Measurements from ENCODE around the gene MAD2L1BP. TPM values are rescaled to one million over a fixed set of nuclear protein-coding genes. Genes with fewer than 3 reads are reported as not detected.

Gene MAD2L1BP
- total and polyA plus RNA-seq, 2 donors (not counting 3 experiments of a cell fraction or from before 2014, with no cell fraction given): 32.3 to 62.0 TPM

GRCh38 chr6:43671011-43671800, 35.6 kb downstream of the MAD2L1BP start:
- ChIA-PET CTCF (interaction anchor here (0.8 to 7.1 kb wide), 9 partner anchors 9 to 408 kb away, joined by 3 to 177 read pairs (median 12); partner anchors contain the start of gene VEGFA), POLR2A (interaction anchor here (1.1 kb wide), 1 partner anchor 99 kb away, joined by 3 read pairs; the partner anchor contains the start of gene VEGFA)
- no peaks in the 10 kb centered on the region for H3K79me2 ChIP-seq (ENCODE audit: control insufficient read depth, insufficient read depth, low read length)
- H2AFZ ChIP-seq (ENCODE audit: low read depth, low read length): no peak overlapping the region
- no peaks in the 10 kb centered on the region for H3K27me3 ChIP-seq (ENCODE audit: control insufficient read depth in 2 of 2, insufficient read depth in 2 of 2, low read length in 2 of 2)
- dilution Hi-C loops (cut with MboI; ENCODE audit: extremely low pct_ligation_motif_present, low sequenced_read_pairs): no loop called here
- no peaks in the 10 kb centered on the region for H3K9me3 ChIP-seq (replicated peaks; ENCODE audit: control insufficient read depth, insufficient read depth, low read length)
- no peaks in the 10 kb centered on the region for H3K9me1 ChIP-seq (replicated peaks; ENCODE audit: control insufficient read depth, extremely low read depth, insufficient read depth, low read length)
- no peaks in the 10 kb centered on the region for H4K20me1 ChIP-seq (replicated peaks; ENCODE audit: control insufficient read depth, extremely low read depth, insufficient read depth, low read length)
- no peak overlapping the region for H3K4me3 ChIP-seq (replicated peaks in 1 of 3; ENCODE audit: insufficient read depth in 1 of 3, low read depth in 1 of 3, low read length in 3 of 3)
- DNase-seq (ENCODE audit: low read depth, low spot score): no peak
- no peak overlapping the region for H3K9ac ChIP-seq (replicated peaks; ENCODE audit: extremely low read depth, insufficient read depth, low read length)
- no peak overlapping the region for H3K27ac ChIP-seq (ENCODE audit: insufficient read depth, low read depth, low read length)
- intact Hi-C loops (cut with micrococcal nuclease): no loop called here
- no peak overlapping the region for H3K4me2 ChIP-seq (ENCODE audit: insufficient read depth, low read length)
- FAIRE-seq: no peak
- peaks cover 2 to 32% of the 10 kb centered on the region in 2 experiments for H3K36me3 ChIP-seq (ENCODE audit: control insufficient read depth in 2 of 2, extremely low read depth in 1 of 2, insufficient read depth in 2 of 2, low read length in 2 of 2)
- peaks cover 5% of the 10 kb centered on the region for H3K4me1 ChIP-seq (ENCODE audit: control insufficient read depth, extremely low read depth, insufficient read depth, low read length)
- TF ChIP-seq EZH2 (IDR thresholded peaks at IDR 0.05; ENCODE audit: borderline replicate concordance, low read depth, low read length, severe bottlenecking) (no peak), GATA2 (IDR thresholded peaks at IDR 0.05; ENCODE audit: insufficient read depth, insufficient read length, low read depth, low read length) (no peak), POLR2AphosphoS5 (IDR thresholded peaks at IDR 0.05; ENCODE audit: insufficient read depth, low read depth, low read length) (no peak), POLR2A (IDR thresholded peaks at IDR 0.05; ENCODE audit: low read depth, low read length) (no peak), MAX (IDR thresholded peaks at IDR 0.05; ENCODE audit: insufficient read depth, insufficient read length) (no peak), FOS (IDR thresholded peaks at IDR 0.05; ENCODE audit: borderline replicate concordance, insufficient read depth, low read length) (no peak)
- no TSS peak for BruUV-seq (replicated peaks)
